Activated naive CD8-positive, alpha-beta T cell (primary cell): Measurements from ENCODE around the gene TGFB2.

Experiments
- H3K27ac Mint-ChIP-seq: one replicate; pipeline ENCODE4 v1.8.0; 2021; ENCODE audit warnings: mixed read lengths
- H3K27me3 Mint-ChIP-seq: one replicate; pipeline ENCODE4 v1.8.0; 2021; ENCODE audit warnings: mixed read lengths
- H3K36me3 Mint-ChIP-seq: one replicate; pipeline ENCODE4 v1.8.0; 2021; ENCODE audit warnings: mixed read lengths
- H3K4me1 Mint-ChIP-seq: one replicate; pipeline ENCODE4 v1.8.0; 2021; ENCODE audit warnings: low read depth, mixed read lengths
- H3K4me3 Mint-ChIP-seq: one replicate; pipeline ENCODE4 v1.8.0; 2021; ENCODE audit warnings: mild to moderate bottlenecking, mixed read lengths
- H3K9me3 Mint-ChIP-seq: one replicate; pipeline ENCODE4 v1.8.0; 2021; ENCODE audit warnings: low read depth, mixed read lengths

The TGFB2 gene

GRCh38 chr1:218347723-218348627, 2.8 kb downstream of the TGFB2 start:
- peaks cover 37% of the 10 kb centered on the region for H3K4me1 Mint-ChIP-seq
- H3K27ac Mint-ChIP-seq, result no peak overlapping the region
- H3K36me3 Mint-ChIP-seq, result no peaks in the 10 kb centered on the region
- no peaks in the 10 kb centered on the region for H3K9me3 Mint-ChIP-seq
- peaks cover 20% of the 10 kb centered on the region for H3K27me3 Mint-ChIP-seq
- H3K4me3 Mint-ChIP-seq, result no peak overlapping the region

- peaks cover 37% of the 10 kb centered on the region for H3K4me1 Mint-ChIP-seq
- H3K27me3 Mint-ChIP-seq, result peaks cover 20% of the 10 kb centered on the region
- H3K36me3 Mint-ChIP-seq, result no peaks in the 10 kb centered on the region
- H3K9me3 Mint-ChIP-seq, result no peaks in the 10 kb centered on the region
- no peak overlapping the region for H3K4me3 Mint-ChIP-seq
- no peak overlapping the region for H3K27ac Mint-ChIP-seq
These were observed 3.5 kb downstream of the TGFB2 start for GRCh38 chr1:218348628-218349071.

- H3K9me3 Mint-ChIP-seq, result no peaks in the 10 kb centered on the region
- no peak overlapping the region for H3K27ac Mint-ChIP-seq
- H3K4me3 Mint-ChIP-seq, result peak overlapping the region; percentile 34
- no peaks in the 10 kb centered on the region for H3K36me3 Mint-ChIP-seq
- H3K27me3 Mint-ChIP-seq, result peaks cover 22% of the 10 kb centered on the region
- H3K4me1 Mint-ChIP-seq, result peaks cover 37% of the 10 kb centered on the region
These were observed 4.4 kb downstream of the TGFB2 start for GRCh38 chr1:218349348-218350034.

GRCh38 chr1:218350035-218350525, 4.9 kb downstream of the TGFB2 start:
- no peaks in the 10 kb centered on the region for H3K36me3 Mint-ChIP-seq
- peak overlapping the region; percentile 34 for H3K4me3 Mint-ChIP-seq
- no peaks in the 10 kb centered on the region for H3K9me3 Mint-ChIP-seq
- peaks cover 37% of the 10 kb centered on the region for H3K4me1 Mint-ChIP-seq
- H3K27me3 Mint-ChIP-seq, result peaks cover 22% of the 10 kb centered on the region
- no peak overlapping the region for H3K27ac Mint-ChIP-seq

GRCh38 chr1:218350801-218351266, 5.7 kb downstream of the TGFB2 start:
- Mint-ChIP-seq H3K4me1 (peaks cover 37% of the 10 kb centered on the region), H3K27me3 (peaks cover 22% of the 10 kb centered on the region), H3K4me3 (peak overlapping the region; percentile 75), H3K36me3 (no peaks in the 10 kb centered on the region), H3K9me3 (no peaks in the 10 kb centered on the region), H3K27ac (peak overlapping the region; percentile 37)

GRCh38 chr1:218351391-218352074, 6.4 kb downstream of the TGFB2 start:
- peak overlapping the region; percentile 75 for H3K4me3 Mint-ChIP-seq
- H3K27ac Mint-ChIP-seq, result peak overlapping the region; percentile 37
- H3K36me3 Mint-ChIP-seq, result no peaks in the 10 kb centered on the region
- no peaks in the 10 kb centered on the region for H3K9me3 Mint-ChIP-seq
- H3K4me1 Mint-ChIP-seq, result peaks cover 32% of the 10 kb centered on the region
- H3K27me3 Mint-ChIP-seq, result peaks cover 19% of the 10 kb centered on the region

- no peak overlapping the region for H3K27ac Mint-ChIP-seq
- H3K9me3 Mint-ChIP-seq, result no peaks in the 10 kb centered on the region
- no peak overlapping the region for H3K4me3 Mint-ChIP-seq
- no peaks in the 10 kb centered on the region for H3K36me3 Mint-ChIP-seq
- peaks cover 15% of the 10 kb centered on the region for H3K27me3 Mint-ChIP-seq
- H3K4me1 Mint-ChIP-seq, result peaks cover 27% of the 10 kb centered on the region
These were observed 6.9 kb downstream of the TGFB2 start for GRCh38 chr1:218352075-218352438.

- Mint-ChIP-seq H3K4me1 (peaks cover 18% of the 10 kb centered on the region), H3K36me3 (no peaks in the 10 kb centered on the region), H3K27ac (no peak overlapping the region), H3K27me3 (peaks cover 10% of the 10 kb centered on the region), H3K4me3 (no peak overlapping the region), H3K9me3 (no peaks in the 10 kb centered on the region)
These were observed 8.5 kb downstream of the TGFB2 start for GRCh38 chr1:218353656-218354055.

- no peak overlapping the region for H3K27ac Mint-ChIP-seq
- no peaks in the 10 kb centered on the region for H3K9me3 Mint-ChIP-seq
- H3K4me3 Mint-ChIP-seq, result no peak overlapping the region
- H3K27me3 Mint-ChIP-seq, result peaks cover 5% of the 10 kb centered on the region
- peaks cover 15% of the 10 kb centered on the region for H3K4me1 Mint-ChIP-seq
- no peaks in the 10 kb centered on the region for H3K36me3 Mint-ChIP-seq
These were observed 10.1 kb downstream of the TGFB2 start for GRCh38 chr1:218355278-218355677.

GRCh38 chr1:218357211-218357892, 12.2 kb downstream of the TGFB2 start:
- H3K36me3 Mint-ChIP-seq, result no peaks in the 10 kb centered on the region
- H3K9me3 Mint-ChIP-seq, result no peaks in the 10 kb centered on the region
- H3K4me1 Mint-ChIP-seq, result peaks cover 2% of the 10 kb centered on the region
- H3K27me3 Mint-ChIP-seq, result peaks cover 3% of the 10 kb centered on the region
- no peak overlapping the region for H3K4me3 Mint-ChIP-seq
- H3K27ac Mint-ChIP-seq, result no peak overlapping the region

GRCh38 chr1:218357893-218358232, 12.7 kb downstream of the TGFB2 start:
- no peaks in the 10 kb centered on the region for H3K36me3 Mint-ChIP-seq
- H3K4me1 Mint-ChIP-seq, result no peaks in the 10 kb centered on the region
- H3K9me3 Mint-ChIP-seq, result no peaks in the 10 kb centered on the region
- H3K27ac Mint-ChIP-seq, result no peak overlapping the region
- no peak overlapping the region for H3K4me3 Mint-ChIP-seq
- H3K27me3 Mint-ChIP-seq, result peaks cover 3% of the 10 kb centered on the region

GRCh38 chr1:218361298-218362065, 16.3 kb downstream of the TGFB2 start:
- Mint-ChIP-seq H3K36me3 (no peaks in the 10 kb centered on the region), H3K27me3 (no peaks in the 10 kb centered on the region), H3K4me1 (no peaks in the 10 kb centered on the region), H3K4me3 (no peak overlapping the region), H3K27ac (no peak overlapping the region), H3K9me3 (no peaks in the 10 kb centered on the region)

GRCh38 chr1:218362418-218363076, 17.4 kb downstream of the TGFB2 start:
- no peaks in the 10 kb centered on the region for H3K27me3 Mint-ChIP-seq
- H3K4me1 Mint-ChIP-seq, result no peaks in the 10 kb centered on the region
- no peaks in the 10 kb centered on the region for H3K9me3 Mint-ChIP-seq
- H3K4me3 Mint-ChIP-seq, result no peak overlapping the region
- H3K36me3 Mint-ChIP-seq, result no peaks in the 10 kb centered on the region
- no peak overlapping the region for H3K27ac Mint-ChIP-seq
